GM23248 (cell line): Measurements from ENCODE around the gene SLC25A52. TPM values are rescaled to one million over a fixed set of nuclear protein-coding genes. Genes with fewer than 3 reads are reported as not detected.

ENCODE experiments used
- DNase-seq: peaks from one replicate; pipeline ENCODE4 v3.0.0-alpha.2; 2015
- H2AFZ ChIP-seq: fragments of 200-600 bp; sonication (generic); 2 replicates; pipeline ENCODE4 v1.6.1; 2016; ENCODE audit warnings: antibody characterized with exemption
- H3F3A ChIP-seq: fragments of 200-600 bp; sonication (generic); 2 replicates; pipeline ENCODE4 v1.6.1; 2016; ENCODE audit warnings: mild to moderate bottlenecking, antibody characterized with exemption, mixed run types; ENCODE audit not compliant: insufficient read depth
- H3K27ac ChIP-seq: fragments of 200-600 bp; sonication (generic); 2 replicates; pipeline ENCODE4 v1.5.1; 2016; ENCODE audit warnings: mild to moderate bottlenecking
- H3K27me3 ChIP-seq: fragments of 200-600 bp; sonication (generic); replicated peaks from 2 replicates; pipeline ENCODE4 v1.6.1; 2016; ENCODE audit warnings: mild to moderate bottlenecking; ENCODE audit not compliant: insufficient read depth
- H3K36me3 ChIP-seq: fragments of 200-600 bp; sonication (generic); 2 replicates; pipeline ENCODE4 v1.6.1; 2016; ENCODE audit warnings: low read depth, mild to moderate bottlenecking
- H3K4me1 ChIP-seq: fragments of 200-600 bp; sonication (generic); 2 replicates; pipeline ENCODE4 v1.6.1; 2016; ENCODE audit warnings: mild to moderate bottlenecking; ENCODE audit not compliant: insufficient read depth
- H3K4me2 ChIP-seq: fragments of 200-600 bp; sonication (generic); one replicate; pipeline ENCODE4 v1.6.1; 2016; ENCODE audit warnings: mild to moderate bottlenecking; ENCODE audit not compliant: unreplicated experiment
- H3K4me3 ChIP-seq: fragments of 200-600 bp; sonication (generic); 2 replicates; pipeline ENCODE4 v1.5.1; 2016; ENCODE audit warnings: mild to moderate bottlenecking
- H3K79me2 ChIP-seq: fragments of 200-600 bp; sonication (generic); 2 replicates; pipeline ENCODE4 v1.6.1; 2016; ENCODE audit warnings: mild to moderate bottlenecking; ENCODE audit not compliant: insufficient read depth
- H3K9ac ChIP-seq: fragments of 200-600 bp; sonication (generic); 2 replicates; pipeline ENCODE4 v1.6.1; 2016; ENCODE audit warnings: mild to moderate bottlenecking
- H3K9me2 ChIP-seq: fragments of 200-600 bp; sonication (generic); 2 replicates; pipeline ENCODE4 v1.6.1; 2016; ENCODE audit warnings: mixed run types, mild to moderate bottlenecking, moderate library complexity; ENCODE audit not compliant: insufficient read depth
- H3K9me3 ChIP-seq: fragments of 200-600 bp; sonication (generic); one replicate; pipeline ENCODE4 v1.6.1; 2017; ENCODE audit warnings: low read depth
- H4K20me1 ChIP-seq: fragments of 200-600 bp; sonication (generic); 2 replicates; pipeline ENCODE4 v1.6.0; 2016; ENCODE audit not compliant: insufficient read depth
- EZH2 ChIP-seq: fragments of 200-600 bp; sonication (generic); IDR thresholded peaks from 2 replicates; pipeline ENCODE4 v1.6.1; 2018; ENCODE audit warnings: antibody characterized with exemption, mild to moderate bottlenecking; ENCODE audit not compliant: insufficient read depth, poor library complexity, severe bottlenecking
- EZH2phosphoT487 ChIP-seq: fragments of 200-600 bp; sonication (generic); IDR thresholded peaks from 2 replicates; pipeline ENCODE4 v1.6.1; 2018; ENCODE audit warnings: antibody characterized with exemption, moderate library complexity, mild to moderate bottlenecking, low read depth; ENCODE audit not compliant: insufficient read depth
- WGBS, 2 experiments: methylation state at CpG; one replicate each; pipeline ENCODE4 v1.1.6; 2015 to 2017; ENCODE audit warnings: low lambda C conversion rate in 2 of 2, low coverage in 1 of 2; ENCODE audit errors: missing lambda C conversion rate in 2 of 2; 5-methylcytosine and 5-hydroxymethylcytosine counted together
- in situ Hi-C: fragments of 300-500 bp; cut with MboI; formaldehyde crosslinking; loops from 2 replicates; pipeline ENCODE4 v1.15.0; 2020
- polyA plus RNA-seq: library from polyadenylated mRNA; unstranded; fragments of >200 nt; fragmentation: Nextera tagmentation; extraction: Ambion mirVana; gene quantifications from 2 replicates; pipeline ENCODE4 v1.2.1, GENCODE V29; 2016
- total RNA-seq: library from RNA; depleted of rRNA; stranded (reverse); fragments of >200 nt; shearing (Covaris generic); gene quantifications from 2 replicates; pipeline ENCODE4 v1.2.3, GENCODE V29; 2014; rRNA removed

The SLC25A52 gene
- total and polyA plus RNA-seq, 2 experiments from 2014 or later, result not detected

DNA sequence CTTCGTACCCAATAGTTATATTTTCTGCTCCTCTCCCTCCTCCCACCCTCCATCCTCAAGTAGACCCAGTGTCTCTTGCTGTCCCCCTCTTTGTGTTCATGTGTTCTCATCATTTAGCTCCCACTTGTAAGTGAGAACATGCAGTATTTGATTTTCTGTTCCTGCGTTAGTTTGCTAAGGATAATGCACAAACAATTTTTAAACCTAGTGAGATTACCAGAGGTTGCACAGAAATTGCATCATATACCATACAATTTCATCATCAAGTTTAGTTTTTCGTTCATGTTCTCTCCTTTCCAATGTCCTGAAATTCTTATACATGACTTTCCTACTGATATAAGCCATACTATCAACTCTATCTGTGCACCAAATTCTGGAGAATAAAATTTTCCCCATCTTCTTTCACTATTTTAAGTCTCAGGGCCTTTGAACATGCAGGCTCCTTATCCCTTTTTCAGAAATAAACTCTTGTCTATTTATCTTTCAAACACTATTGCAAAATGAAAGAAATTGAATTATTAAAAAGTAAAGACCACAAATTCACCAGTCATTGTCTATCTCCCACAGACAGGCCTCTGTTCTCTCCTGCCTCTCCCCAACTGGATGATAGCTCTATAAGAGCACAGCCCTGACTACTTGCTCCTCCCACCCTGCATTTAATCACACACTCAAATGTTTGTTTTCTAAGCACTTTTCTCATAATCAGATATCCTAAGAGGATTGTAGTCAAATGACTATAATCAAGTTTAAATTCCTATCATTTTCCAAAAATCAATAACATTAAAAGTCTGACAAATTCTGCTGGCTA, 49.1 kb downstream of the SLC25A52 start:
- Histone ChIP-seq H2AFZ (no peak overlapping the region), H3F3A (no peaks in the 10 kb centered on the region), H3K36me3 (no peaks in the 10 kb centered on the region), H3K4me1 (no peaks in the 10 kb centered on the region), H3K9me2 (no peaks in the 10 kb centered on the region), H3K9me3 (no peaks in the 10 kb centered on the region), H3K79me2 (no peaks in the 10 kb centered on the region), H4K20me1 (no peaks in the 10 kb centered on the region), H3K9ac (no peak overlapping the region), H3K27me3 (no peaks in the 10 kb centered on the region), H3K4me3 (no peak overlapping the region), H3K4me2 (no peak overlapping the region), H3K27ac (no peak overlapping the region)
- in situ Hi-C loops, result no loop called here
- 49 to 55% methylated on average over 3 of the region's 3 CpGs for WGBS, 2 experiments
- TF ChIP-seq EZH2 (no peak), EZH2phosphoT487 (no peak)
- no peak for DNase-seq

DNA sequence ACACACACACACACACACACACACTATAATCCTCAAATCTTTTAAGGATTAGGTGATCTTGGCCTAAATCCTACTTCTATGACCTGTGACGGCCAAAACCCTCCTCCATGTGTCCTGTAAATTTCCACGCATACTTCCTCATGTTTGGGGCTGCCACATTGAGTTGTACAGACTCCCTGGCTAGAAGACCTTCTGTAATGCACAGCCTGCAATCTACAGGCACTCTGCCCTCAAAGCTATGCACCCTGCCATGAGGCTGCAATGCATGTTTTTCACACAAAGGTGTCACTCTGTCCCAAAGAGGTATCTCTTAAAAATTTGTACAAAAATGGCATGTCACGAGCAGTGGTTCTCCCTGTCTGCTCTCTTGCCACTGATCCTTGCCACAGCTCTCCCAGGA, 49.9 kb downstream of the SLC25A52 start:
- H3K4me3 ChIP-seq, result no peak overlapping the region
- no peak overlapping the region for H2AFZ ChIP-seq
- no peaks in the 10 kb centered on the region for H3K27me3 ChIP-seq
- TF ChIP-seq EZH2phosphoT487 (no peak), EZH2 (no peak)
- H3F3A ChIP-seq, result no peaks in the 10 kb centered on the region
- H4K20me1 ChIP-seq, result no peaks in the 10 kb centered on the region
- no peak overlapping the region for H3K27ac ChIP-seq
- in situ Hi-C loops, result no loop called here
- H3K36me3 ChIP-seq, result no peaks in the 10 kb centered on the region
- WGBS, 2 experiments, result 69 to 77% methylated on average over 3 of the region's 3 CpGs
- H3K4me1 ChIP-seq, result no peaks in the 10 kb centered on the region
- no peak overlapping the region for H3K4me2 ChIP-seq
- DNase-seq, result no peak
- H3K9ac ChIP-seq, result no peak overlapping the region
- H3K9me3 ChIP-seq, result no peaks in the 10 kb centered on the region
- no peaks in the 10 kb centered on the region for H3K9me2 ChIP-seq
- no peaks in the 10 kb centered on the region for H3K79me2 ChIP-seq

Other genes starting within 250 kb of the SLC25A52 start
- gene TTR, start 169.0 kb downstream of the SLC25A52 start, total RNA-seq, result not detected in 2 replicates
- gene TTR, start 169.0 kb downstream of the SLC25A52 start, polyA plus RNA-seq, result not detected in 2 replicates
- gene B4GALT6, start 76.3 kb downstream of the SLC25A52 start, total RNA-seq, result 2.4 and 2.8 TPM in 2 replicates
- gene B4GALT6, start 76.3 kb downstream of the SLC25A52 start, polyA plus RNA-seq, result 1.2 and 1.3 TPM in 2 replicates
- 39.4 and 44.8 TPM in 2 replicates for gene TRAPPC8, start 182.2 kb upstream of the SLC25A52 start, total RNA-seq
- gene TRAPPC8, start 182.2 kb upstream of the SLC25A52 start, polyA plus RNA-seq, result 10.1 and 10.6 TPM in 2 replicates